Right lobe of liver (tissue), 6 donors: Measurements from ENCODE around the gene OR8B8. TPM values are rescaled to one million over a fixed set of nuclear protein-coding genes. Genes with fewer than 3 reads are reported as not detected.

ENCODE experiments used
- ATAC-seq, 4 donors: fragments of 200-7000 bp; cut with Tn5 transposase; one replicate each; pipeline ENCODE4 v1.9.1; 2020; ENCODE audit warnings: mild to moderate bottlenecking in 4 of 4, moderate library complexity in 4 of 4
- DNase-seq, 3 donors: peaks; one replicate each; pipeline ENCODE4 v3.0.0-alpha.2; 2020
- H3K27ac ChIP-seq, 3 donors: fragments of 200-600 bp; one replicate each; pipeline ENCODE4 v1.8.0; 2022
- H3K27me3 ChIP-seq, 2 donors: fragments of 200-600 bp; one replicate each; pipeline ENCODE4 v1.8.0; 2022
- H3K36me3 ChIP-seq, 4 donors: fragments of 200-600 bp; sonication (generic) in 1 of 4; one replicate each; pipeline versions ENCODE4 v1.5.1 to v1.8.0; 2017 to 2022; ENCODE audit warnings: control low read depth in 1 of 4
- H3K4me1 ChIP-seq, 4 donors: fragments of 200-600 bp; sonication (generic) in 1 of 4; one replicate each; pipeline versions ENCODE4 v1.5.1 to v1.8.0; 2017 to 2022; ENCODE audit warnings: control low read depth in 1 of 4
- H3K4me3 ChIP-seq, 3 donors: fragments of 200-600 bp; one replicate each; pipeline ENCODE4 v1.8.0; 2022
- H3K9me3 ChIP-seq, 4 donors: fragments of 200-600 bp; sonication (generic) in 1 of 4; one replicate each; pipeline versions ENCODE4 v1.5.1 to v1.8.0; 2017 to 2022; ENCODE audit warnings: control low read depth in 1 of 4
- CTCF ChIP-seq, 4 donors: fragments of 200-600 bp in 3 of 4; fragments of 450-650 bp in 1 of 4; IDR thresholded peaks; one replicate each; pipeline versions ENCODE4 v1.5.1 to v1.8.0; 2016 to 2022; ENCODE audit warnings: antibody characterized with exemption in 4 of 4, mild to moderate bottlenecking in 2 of 4
- POLR2A ChIP-seq: fragments of 450-650 bp; IDR thresholded peaks from one replicate; pipeline ENCODE4 v1.6.1; 2017; ENCODE audit warnings: antibody characterized with exemption, mild to moderate bottlenecking
- WGBS: methylation state at CpG from one replicate; pipeline ENCODE4 v1.1.6; 2018; ENCODE audit warnings: low coverage, low lambda C conversion rate; ENCODE audit not compliant: insufficient coverage; ENCODE audit errors: missing lambda C conversion rate; 5-methylcytosine and 5-hydroxymethylcytosine counted together
- intact Hi-C, 2 donors: fragments of 100-400 bp; cut with DNase I; formaldehyde crosslinking; loops; one replicate each; pipeline versions ENCODE4 v1.11.2 to v1.14.1; 2022
- total RNA-seq, 6 experiments: library from RNA; depleted of rRNA in 2 of 6; stranded (reverse); fragments of >200 nt in 2 of 6; fragmentation: NEBNext Ultra II Directional in 3 of 6; extraction: Animal tissue kit (Norgen Biotek cat#: 25700) in 3 of 6; gene quantifications; one replicate each; pipeline versions ENCODE4 v1.1.0 to v1.2.4, GENCODE V29; 2016 to 2023
- donor health status: DM: no; HTN: yes; CAD: no.
- donor health status: DM: no; HTN: no; CAD: no.
- donor health status: DM: no; HTN: no; CAD: no.
- donor health status: DM: no; HTN: yes; CAD: no.
- donor health status: DM: no; HTN: yes; CAD: no.

OR8B8 gene
- total RNA-seq, 6 experiments from 2014 or later: not detected

DNA sequence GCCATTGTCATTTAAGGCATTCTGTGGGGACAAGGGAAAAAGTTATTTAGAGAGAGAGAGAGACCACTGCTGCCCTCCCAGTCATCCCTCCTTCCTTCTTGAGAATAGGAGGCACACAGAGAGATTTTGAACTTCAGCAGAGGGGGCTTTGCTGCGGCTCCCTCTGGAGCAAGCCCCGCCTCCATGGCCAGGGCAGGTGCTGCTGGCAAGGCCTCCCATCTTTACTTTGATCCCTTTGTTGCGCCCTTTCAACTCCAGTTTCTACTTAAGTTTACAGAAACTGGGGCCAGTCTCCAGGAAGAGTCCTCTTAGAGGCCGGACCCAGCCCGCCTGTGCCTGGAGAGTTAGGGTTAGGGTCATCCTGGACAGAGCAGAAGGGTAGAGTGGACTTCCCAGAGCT lies 4.4 kb downstream of the OR8B8 start:
- Histone ChIP-seq H3K27me3 (peaks cover 0 to 4% of the 10 kb centered on the region in 2 donors), H3K4me1 (no peaks in the 10 kb centered on the region), H3K9me3 (no peaks in the 10 kb centered on the region), H3K27ac (no peak overlapping the region), H3K4me3 (no peak overlapping the region), H3K36me3 (no peaks in the 10 kb centered on the region)
- intact Hi-C loops: no loop called here
- TF ChIP-seq POLR2A (no peak), CTCF (IDR thresholded peaks at IDR 0.05) (no peak)
- ATAC-seq: no peak
- no peak for DNase-seq
- WGBS: 86% methylated on average over 3 of the region's 5 CpGs

DNA sequence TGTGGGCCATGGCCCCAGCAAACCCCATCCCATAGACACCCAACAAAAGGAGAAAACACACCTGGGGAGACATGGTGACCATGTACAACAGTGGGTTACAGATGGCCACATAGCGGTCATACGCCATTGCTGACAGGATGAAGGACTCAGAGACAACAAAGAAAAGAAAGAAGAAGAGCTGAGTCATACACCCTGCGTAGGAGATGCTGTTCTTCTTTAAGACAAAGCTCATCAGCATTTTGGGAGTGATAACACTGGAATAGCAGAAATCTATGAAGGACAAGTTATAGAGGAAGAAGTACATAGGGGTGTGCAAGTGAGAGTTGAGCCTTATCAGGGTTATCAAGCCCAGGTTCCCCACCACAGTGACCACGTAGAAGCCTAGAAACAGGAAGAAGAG lies 4.9 kb downstream of the OR8B8 start:
- peaks cover 0 to 4% of the 10 kb centered on the region in 2 donors for H3K27me3 ChIP-seq
- H3K4me1 ChIP-seq: no peaks in the 10 kb centered on the region
- no peak for ATAC-seq
- H3K4me3 ChIP-seq: no peak overlapping the region
- no peaks in the 10 kb centered on the region for H3K9me3 ChIP-seq
- H3K36me3 ChIP-seq: no peaks in the 10 kb centered on the region
- 65% methylated on average over 3 of the region's 4 CpGs for WGBS
- DNase-seq: no peak
- H3K27ac ChIP-seq: no peak overlapping the region
- TF ChIP-seq CTCF (IDR thresholded peaks at IDR 0.05) (no peak), POLR2A (no peak)
- intact Hi-C loops: no loop called here

GRCh38 chr11:124434699-124435098 lies 10.8 kb downstream of the OR8B8 start:
- ATAC-seq: no peak

GRCh38 chr11:124429599-124429998 lies 15.9 kb downstream of the OR8B8 start:
- Histone ChIP-seq H3K27ac (no peak overlapping the region), H3K9me3 (no peaks in the 10 kb centered on the region), H3K4me1 (no peaks in the 10 kb centered on the region), H3K4me3 (no peak overlapping the region), H3K36me3 (no peaks in the 10 kb centered on the region), H3K27me3 (no peaks in the 10 kb centered on the region)
- ATAC-seq (no peak), DNase-seq (no peak)
- no peak for TF ChIP-seq CTCF (IDR thresholded peaks at IDR 0.05)
- TF ChIP-seq POLR2A: no peak
- intact Hi-C loops: loop anchor here in 1 of 2 donors (10.0 kb wide), 1 partner anchor 165 kb away; no protein-coding TSS in a partner anchor
- 50% methylated on average over 2 of the region's 2 CpGs for whole genome bisulfite sequencing

More at GRCh38 chr11:124434699-124435098, 10.8 kb downstream of the OR8B8 start:
- no peak overlapping the region for H3K27ac ChIP-seq
- WGBS: 44% methylated on average over 2 of the region's 2 CpGs
- DNase-seq: no peak
- H3K4me3 ChIP-seq: no peak overlapping the region
- intact Hi-C loops: no loop called here
- no peaks in the 10 kb centered on the region for H3K27me3 ChIP-seq
- no peaks in the 10 kb centered on the region for H3K9me3 ChIP-seq
- no peak for TF ChIP-seq CTCF (IDR thresholded peaks at IDR 0.05)
- TF ChIP-seq POLR2A: no peak
- H3K36me3 ChIP-seq: no peaks in the 10 kb centered on the region
- no peaks in the 10 kb centered on the region for H3K4me1 ChIP-seq
